CD14-positive monocyte (primary cell): ENCODE results near the gene PBX3. TPM values are rescaled to one million over a fixed set of nuclear protein-coding genes. Genes with fewer than 3 reads are reported as not detected.

Source experiments
- DNase-seq, 3 donors: peaks; one replicate each; pipeline ENCODE4 v3.0.0-alpha.2; 2011 to 2022
- H2AFZ ChIP-seq: 2 replicates; pipeline ENCODE4 v1.6.0; 2012; ENCODE audit warnings: mild to moderate bottlenecking, low read depth, low read length, inconsistent platforms; ENCODE audit not compliant: insufficient read depth, poor library complexity, severe bottlenecking
- H3K27ac ChIP-seq, 2 donors: 1 replicate in 1 of 2; 2 replicates in 1 of 2; pipeline ENCODE4 v1.5.1; 2012 to 2013; ENCODE audit warnings: low read length in 2 of 2, control low read depth in 1 of 2, inconsistent platforms in 1 of 2, low read depth in 1 of 2, mild to moderate bottlenecking in 1 of 2
- H3K27me3 ChIP-seq, 2 donors: one replicate each; pipeline versions ENCODE4 v1.6.0 to v1.6.1; 2011 to 2013; ENCODE audit warnings: low read length in 2 of 2; ENCODE audit not compliant: control insufficient read depth in 2 of 2, insufficient read depth in 2 of 2
- H3K36me3 ChIP-seq, 2 donors: replicated peaks in 1 of 2; 1 replicate in 1 of 2; 2 replicates in 1 of 2; pipeline versions ENCODE4 v1.5.1 to v1.6.1; 2012 to 2013; ENCODE audit warnings: low read length in 2 of 2, control low read depth in 1 of 2, inconsistent platforms in 1 of 2, mild to moderate bottlenecking in 1 of 2; ENCODE audit not compliant: insufficient read depth in 2 of 2, control insufficient read depth in 1 of 2
- H3K4me1 ChIP-seq, 2 donors: 1 replicate in 1 of 2; 2 replicates in 1 of 2; pipeline versions ENCODE4 v1.5.1 to v1.6.1; 2012 to 2013; ENCODE audit warnings: low read length in 2 of 2, control low read depth in 1 of 2, inconsistent platforms in 1 of 2, mild to moderate bottlenecking in 1 of 2, moderate library complexity in 1 of 2; ENCODE audit not compliant: insufficient read depth in 2 of 2, control insufficient read depth in 1 of 2
- H3K4me2 ChIP-seq: replicated peaks from 2 replicates; pipeline ENCODE3; 2012; ENCODE audit warnings: low read length, moderate library complexity, mild to moderate bottlenecking; ENCODE audit not compliant: poor library complexity, severe bottlenecking; ENCODE audit errors: extremely low read depth
- H3K4me3 ChIP-seq, 3 experiments: fragments of 200-600 bp in 1 of 3; sonication (generic) in 1 of 3; replicated peaks in 1 of 3; 1 replicate in 2 of 3; 2 replicates in 1 of 3; pipeline ENCODE4 v1.5.1; 2011 to 2013; ENCODE audit warnings: low read length in 3 of 3, mild to moderate bottlenecking in 3 of 3, control low read depth in 2 of 3, low read depth in 2 of 3, inconsistent platforms in 1 of 3, moderate library complexity in 1 of 3
- H3K79me2 ChIP-seq: 2 replicates; pipeline ENCODE4 v1.6.0; 2012; ENCODE audit warnings: mild to moderate bottlenecking, control low read depth, inconsistent platforms, low read length, moderate library complexity; ENCODE audit not compliant: insufficient read depth
- H3K9ac ChIP-seq: 2 replicates; pipeline ENCODE4 v1.6.0; 2017; ENCODE audit warnings: low read length, mild to moderate bottlenecking; ENCODE audit not compliant: insufficient read depth, poor library complexity, severe bottlenecking
- H3K9me3 ChIP-seq, 2 donors: replicated peaks in 1 of 2; 1 replicate in 1 of 2; 2 replicates in 1 of 2; pipeline versions ENCODE4 v1.5.1 to v1.6.1; 2012 to 2013; ENCODE audit warnings: low read length in 2 of 2, control low read depth in 1 of 2; ENCODE audit not compliant: control insufficient read depth in 1 of 2, insufficient read depth in 1 of 2
- H4K20me1 ChIP-seq: 2 replicates; pipeline ENCODE4 v1.6.0; 2012; ENCODE audit warnings: mild to moderate bottlenecking, low read length, control low read depth, moderate library complexity; ENCODE audit not compliant: insufficient read depth
- H3K27ac Mint-ChIP-seq, 7 donors: one replicate each; pipeline ENCODE4 v1.8.0; 2020; ENCODE audit warnings: mild to moderate bottlenecking in 7 of 7, mixed read lengths in 7 of 7, moderate library complexity in 6 of 7, inconsistent platforms in 2 of 7
- H3K27me3 Mint-ChIP-seq, 3 donors: one replicate each; pipeline ENCODE4 v1.8.0; 2021 to 2022; ENCODE audit warnings: low read depth in 3 of 3, mild to moderate bottlenecking in 3 of 3, mixed read lengths in 3 of 3, moderate library complexity in 3 of 3, inconsistent platforms in 1 of 3
- H3K36me3 Mint-ChIP-seq, 2 donors: one replicate each; pipeline ENCODE4 v1.8.0; 2020; ENCODE audit warnings: mixed read lengths in 2 of 2, inconsistent platforms in 1 of 2, mild to moderate bottlenecking in 1 of 2
- H3K4me1 Mint-ChIP-seq: one replicate; pipeline ENCODE4 v1.8.0; 2020; ENCODE audit warnings: mild to moderate bottlenecking, mixed read lengths
- H3K4me3 Mint-ChIP-seq, 2 donors: one replicate each; pipeline ENCODE4 v1.8.0; 2020; ENCODE audit warnings: mild to moderate bottlenecking in 2 of 2, mixed read lengths in 2 of 2, moderate library complexity in 1 of 2
- H3K9me3 Mint-ChIP-seq, 7 donors: one replicate each; pipeline ENCODE4 v1.8.0; 2020 to 2022; ENCODE audit warnings: mixed read lengths in 7 of 7, mild to moderate bottlenecking in 6 of 7, moderate library complexity in 6 of 7, inconsistent platforms in 2 of 7
- CTCF ChIP-seq: fragments of 200-600 bp; IDR thresholded peaks from one replicate; pipeline ENCODE4 v1.8.0; 2022; ENCODE audit warnings: antibody characterized with exemption, mild to moderate bottlenecking
- WGBS: methylation state at CpG from one replicate; pipeline ENCODE4 v1.1.5; 2013; ENCODE audit warnings: missing lambda C conversion rate; ENCODE audit not compliant: insufficient coverage; 5-methylcytosine and 5-hydroxymethylcytosine counted together
- intact Hi-C, 2 donors: fragments of 100-400 bp; cut with micrococcal nuclease; formaldehyde crosslinking; loops; one replicate each; pipeline versions ENCODE4 v1.15.0 to v1.15.1; 2023
- polyA plus RNA-seq, 3 donors: library from polyadenylated mRNA; depleted of rRNA in 1 of 3; unstranded in 2 of 3; stranded (reverse) in 1 of 3; fragments of 300-500 nt in 2 of 3; fragments of >200 nt in 1 of 3; fragmentation: Illumina TruSeq in 2 of 3; gene quantifications; 1 replicate in 2 of 3; 2 replicates in 1 of 3; pipeline ENCODE4 v1.2.3, GENCODE V29; 2012 to 2021

The PBX3 gene
- polyA plus RNA-seq, 3 donors: 6.6 to 22.7 (median 7.1) TPM

- peaks cover 2 to 10% (median 7%) of the 10 kb centered on the region in 3 donors for H3K27me3 Mint-ChIP-seq
- Histone ChIP-seq H3K9ac (no peak overlapping the region), H3K27ac (no peak overlapping the region), H4K20me1 (no peaks in the 10 kb centered on the region), H3K36me3 (no peaks in the 10 kb centered on the region), H3K9me3 (no peaks in the 10 kb centered on the region), H3K4me1 (no peaks in the 10 kb centered on the region), H3K4me2 (no peak overlapping the region), H3K4me3 (no peak overlapping the region), H2AFZ (peak overlapping the region; percentile 21), H3K79me2 (no peaks in the 10 kb centered on the region), H3K27me3 (no peaks in the 10 kb centered on the region)
- H3K4me1 Mint-ChIP-seq: peaks cover 5% of the 10 kb centered on the region
- intact Hi-C loops: no loop called here
- no peak overlapping the region for H3K27ac Mint-ChIP-seq
- H3K9me3 Mint-ChIP-seq: peaks cover 0 to 2% (median 0%) of the 10 kb centered on the region in 7 donors
- no peak overlapping the region for H3K4me3 Mint-ChIP-seq
- DNase-seq: no peak
- no peak for TF ChIP-seq CTCF
- WGBS: 93% methylated on average over 5 of the region's 6 CpGs
- H3K36me3 Mint-ChIP-seq: no peaks in the 10 kb centered on the region
Measured at GRCh38 chr9:126000256-126000655, 253.1 kb downstream of the PBX3 start.

- no peak for TF ChIP-seq CTCF
- WGBS: 67% methylated on average over 14 of the region's 23 CpGs
- Histone ChIP-seq H3K9me3 (no peaks in the 10 kb centered on the region), H3K27me3 (no peaks in the 10 kb centered on the region), H3K4me3 (no peak overlapping the region), H3K9ac (no peak overlapping the region), H3K36me3 (no peaks in the 10 kb centered on the region), H3K79me2 (no peaks in the 10 kb centered on the region), H4K20me1 (no peaks in the 10 kb centered on the region), H2AFZ (peak overlapping the region; percentile 21), H3K4me1 (no peaks in the 10 kb centered on the region), H3K4me2 (no peak overlapping the region), H3K27ac (no peak overlapping the region)
- peaks cover 0 to 2% (median 0%) of the 10 kb centered on the region in 7 donors for H3K9me3 Mint-ChIP-seq
- peaks cover 5% of the 10 kb centered on the region for H3K4me1 Mint-ChIP-seq
- no peak overlapping the region for H3K27ac Mint-ChIP-seq
- peaks cover 2 to 10% (median 9%) of the 10 kb centered on the region in 3 donors for H3K27me3 Mint-ChIP-seq
- no peak overlapping the region for H3K4me3 Mint-ChIP-seq
- intact Hi-C loops: no loop called here
- no peak for DNase-seq
- H3K36me3 Mint-ChIP-seq: no peaks in the 10 kb centered on the region
Measured at GRCh38 chr9:126000731-126001580, 253.8 kb downstream of the PBX3 start.
